ENCODE data around the gene DGCR8.

The DGCR8 gene

GRCh38 chr22:20052309-20053259, 27.5 kb upstream of the DGCR8 start:
- no peak for DNase-seq (ENCODE audit: low read depth)

- no peak for DNase-seq (ENCODE audit: low read depth)
These were observed 26.5 kb upstream of the DGCR8 start for GRCh38 chr22:20053407-20054033.

- no peak for DNase-seq (ENCODE audit: low read depth)
These were observed 26.0 kb upstream of the DGCR8 start for GRCh38 chr22:20054034-20054427.

- no peak for DNase-seq (ENCODE audit: low read depth)
These were observed 25.6 kb upstream of the DGCR8 start for GRCh38 chr22:20054485-20054884.

- DNase-seq (ENCODE audit: low read depth) = no peak
These were observed 24.9 kb upstream of the DGCR8 start for GRCh38 chr22:20055144-20055543.

GRCh38 chr22:20055654-20056053, 24.4 kb upstream of the DGCR8 start:
- no peak for DNase-seq (ENCODE audit: low read depth)

GRCh38 chr22:20056161-20056560, 23.9 kb upstream of the DGCR8 start:
- DNase-seq (ENCODE audit: low read depth) = no peak

GRCh38 chr22:20056696-20057386, 23.2 kb upstream of the DGCR8 start:
- no peak for DNase-seq (ENCODE audit: low read depth)

- no peak for DNase-seq (ENCODE audit: low read depth)
These were observed 22.3 kb upstream of the DGCR8 start for GRCh38 chr22:20057596-20058268.

- DNase-seq (ENCODE audit: low read depth) = no peak
These were observed 20.9 kb upstream of the DGCR8 start for GRCh38 chr22:20058989-20059770.

GRCh38 chr22:20060700-20061480, 19.2 kb upstream of the DGCR8 start:
- DNase-seq (ENCODE audit: low read depth) = no peak

GRCh38 chr22:20061481-20061861, 18.6 kb upstream of the DGCR8 start:
- no peak for DNase-seq (ENCODE audit: low read depth)

GRCh38 chr22:20062043-20062765, 17.8 kb upstream of the DGCR8 start:
- no peak for DNase-seq (ENCODE audit: low read depth)

GRCh38 chr22:20062766-20063083, 17.3 kb upstream of the DGCR8 start:
- no peak for DNase-seq (ENCODE audit: low read depth)

- DNase-seq (ENCODE audit: low read depth) = no peak
These were observed 16.5 kb upstream of the DGCR8 start for GRCh38 chr22:20063271-20064139.

GRCh38 chr22:20064140-20064480, 15.9 kb upstream of the DGCR8 start:
- DNase-seq (ENCODE audit: low read depth) = no peak

- no peak for DNase-seq (ENCODE audit: low read depth)
These were observed 15.3 kb upstream of the DGCR8 start for GRCh38 chr22:20064545-20065262.

GRCh38 chr22:20065896-20066616, 14.0 kb upstream of the DGCR8 start:
- no peak for DNase-seq (ENCODE audit: low read depth)
